ENCODE results near the gene CSGALNACT2.

- TF ChIP-seq RELA (IDR thresholded peaks at IDR 0.05; ENCODE audit: borderline replicate concordance, partially characterized antibody) = no peak
- no peak for TF ChIP-seq CTCF (IDR thresholded peaks at IDR 0.05 in 2 of 3, conservative IDR thresholded peaks at IDR 0.05 in 1 of 3; ENCODE audit: control insufficient read depth in 2 of 3, extremely low read depth in 1 of 3, insufficient read depth in 1 of 3, low read depth in 3 of 3, low read length in 3 of 3)
- no peak for TF ChIP-seq JUNB (IDR thresholded peaks at IDR 0.05)
- TF ChIP-seq ZZZ3 (IDR thresholded peaks at IDR 0.05; ENCODE audit: control insufficient read depth, insufficient read length, low read depth) = no peak
- no peak for TF ChIP-seq REST (IDR thresholded peaks at IDR 0.05; ENCODE audit: low read depth, low read length)
- no peak for TF ChIP-seq BHLHE40 (IDR thresholded peaks at IDR 0.05; ENCODE audit: borderline replicate concordance in 1 of 2, low read depth in 2 of 2, low read length in 1 of 2)
- TF ChIP-seq RB1 (IDR thresholded peaks at IDR 0.05; ENCODE audit: borderline replicate concordance) = no peak
- no peak for TF ChIP-seq HDAC6 (IDR thresholded peaks at IDR 0.05; ENCODE audit: unreplicated experiment)
- TF ChIP-seq TCF7 (IDR thresholded peaks at IDR 0.05; ENCODE audit: borderline replicate concordance) = no peak
Measured at GRCh38 chr10:43102063-43102828, 36.0 kb upstream of the CSGALNACT2 start.
